GM12878 (cell line): ENCODE results near the gene MRPL21. TPM values are rescaled to one million over a fixed set of nuclear protein-coding genes. Genes with fewer than 3 reads are reported as not detected.

Experiments used
- ATAC-seq: fragments of 200-7000 bp; cut with Tn5 transposase; 3 replicates; pipeline ENCODE4 v1.9.1; 2020; ENCODE audit warnings: mild to moderate bottlenecking, moderate library complexity
- BruUV-seq: library from RNA; stranded (reverse); fragments of 400-500 nt; replicated peaks from 2 replicates; lab custom pipeline; 2021; lab: Mats Ljungman, UMichigan
- CTCF ChIA-PET: fragments of 300-600 bp; sonication (Branson Sonifier 250); formaldehyde crosslinking; extraction: SDS; loops from one replicate; lab custom pipeline; 2021; ENCODE audit warnings: inconsistent platforms; lab: Yijun Ruan, JAX
- POLR2A ChIA-PET: fragments of 350-600 bp; formaldehyde crosslinking; extraction: SDS; loops from one replicate; lab custom pipeline; 2021; ENCODE audit warnings: inconsistent platforms; lab: Charles Lee
- RAD21 ChIA-PET: fragments of 300-600 bp; sonication (Branson Sonifier 250); formaldehyde crosslinking; loops from one replicate; lab custom pipeline; 2023; ENCODE audit warnings: antibody characterized with exemption; ENCODE audit not compliant: unreplicated experiment; lab: Charles Lee
- SMC1A ChIA-PET: fragments of 300-600 bp; sonication (Branson Sonifier 250); formaldehyde crosslinking; loops from one replicate; lab custom pipeline; 2023; ENCODE audit not compliant: unreplicated experiment, uncharacterized antibody; lab: Charles Lee
- DNase-seq: peaks from one replicate; pipeline ENCODE4 v3.0.0-alpha.2; 2011; ENCODE audit warnings: low read depth, low spot score
- FAIRE-seq: peaks from 3 replicates; lab custom pipeline; 2011; peaks lifted over from hg19 to GRCh38; lab: Jason Lieb, UNC
- H2AFZ ChIP-seq: 2 replicates; pipeline ENCODE4 v1.6.0; 2011; ENCODE audit warnings: low read depth, low read length, control low read depth; ENCODE audit not compliant: control insufficient read depth
- H3K27ac ChIP-seq: 2 replicates; pipeline ENCODE4 v1.5.1; 2011; ENCODE audit warnings: control low read depth; ENCODE audit not compliant: control insufficient read depth, insufficient read depth
- H3K27me3 ChIP-seq, 2 experiments: replicated peaks in 1 of 2; 2 replicates each; pipeline versions ENCODE4 v1.6.0 to v1.6.1; 2011; ENCODE audit warnings: low read length in 1 of 2; ENCODE audit not compliant: control insufficient read depth in 2 of 2, insufficient read depth in 2 of 2
- H3K36me3 ChIP-seq, 2 experiments: 2 replicates each; pipeline ENCODE4 v1.5.1; 2011; ENCODE audit warnings: low read length in 1 of 2; ENCODE audit not compliant: control insufficient read depth in 2 of 2, insufficient read depth in 2 of 2
- H3K4me1 ChIP-seq: 2 replicates; pipeline ENCODE4 v1.6.1; 2011; ENCODE audit warnings: mild to moderate bottlenecking, low read length, moderate library complexity, mixed read lengths; ENCODE audit not compliant: control insufficient read depth, insufficient read depth
- H3K4me2 ChIP-seq: 2 replicates; pipeline ENCODE4 v1.6.0; 2011; ENCODE audit warnings: control low read depth; ENCODE audit not compliant: control insufficient read depth, insufficient read depth
- H3K4me3 ChIP-seq: fragments of 200-600 bp; sonication (generic); 2 replicates; pipeline ENCODE4 v1.5.1; 2016
- H3K79me2 ChIP-seq: 2 replicates; pipeline ENCODE4 v1.6.0; 2011; ENCODE audit warnings: low read length; ENCODE audit not compliant: control insufficient read depth, insufficient read depth
- H3K9ac ChIP-seq: 2 replicates; pipeline ENCODE4 v1.8.0; 2011; ENCODE audit warnings: low read length, control low read depth, mixed read lengths; ENCODE audit not compliant: control insufficient read depth, insufficient read depth
- H3K9me3 ChIP-seq: replicated peaks from 3 replicates; pipeline ENCODE4 v1.5.1; 2011; ENCODE audit warnings: mild to moderate bottlenecking, low read length; ENCODE audit not compliant: control insufficient read depth, insufficient read depth
- H4K20me1 ChIP-seq: 2 replicates; pipeline ENCODE4 v1.6.0; 2011; ENCODE audit not compliant: control insufficient read depth, insufficient read depth
- BHLHE40 ChIP-seq, 2 experiments: fragments of 450-650 bp in 1 of 2; IDR thresholded peaks; 2 replicates each; pipeline ENCODE4 v1.6.1; 2011 to 2017; ENCODE audit warnings: low read depth in 2 of 2, borderline replicate concordance in 1 of 2, improper control_type of control experiment in 1 of 2, low read length in 1 of 2, mild to moderate bottlenecking in 1 of 2
- MTA2 ChIP-seq: fragments of 450-650 bp; IDR thresholded peaks from 2 replicates; pipeline ENCODE4 v1.6.1; 2016; ENCODE audit warnings: low read depth, mild to moderate bottlenecking, moderate library complexity
- MXI1 ChIP-seq: fragments of 150-350 bp; IDR thresholded peaks from 2 replicates; pipeline ENCODE4 v1.6.1; 2011; ENCODE audit warnings: low read depth, mild to moderate bottlenecking, inconsistent platforms, low read length, improper control_type of control experiment
- NBN ChIP-seq: fragments of 450-650 bp; IDR thresholded peaks from 2 replicates; pipeline ENCODE4 v1.6.1; 2016
- NRF1 ChIP-seq: conservative IDR thresholded peaks from 2 replicates; pipeline ENCODE4 v1.6.1; 2011; ENCODE audit warnings: mild to moderate bottlenecking, low read depth, low read length, improper control_type of control experiment
- RFX5 ChIP-seq: IDR thresholded peaks from 2 replicates; pipeline ENCODE4 v1.6.1; 2011; ENCODE audit warnings: low read depth, low read length, improper control_type of control experiment
- WGBS: methylation state at CpG from one replicate; pipeline ENCODE4 v1.1.6; 2016; ENCODE audit warnings: low lambda C conversion rate; ENCODE audit not compliant: insufficient replicate concordance, insufficient coverage; ENCODE audit errors: missing lambda C conversion rate; 5-methylcytosine and 5-hydroxymethylcytosine counted together
- in situ Hi-C: fragments of 300-500 bp; cut with MboI; formaldehyde crosslinking; loops from 9 replicates; pipeline ENCODE4 v1.14.3; 2018; ENCODE audit warnings: mixed read lengths
- intact Hi-C: fragments of 100-400 bp; cut with micrococcal nuclease; formaldehyde crosslinking; loops from one replicate; pipeline ENCODE4 v1.14.2; 2022; ENCODE audit not compliant: unreplicated experiment
- polyA plus RNA-seq, 11 experiments: library from polyadenylated mRNA; depleted of rRNA in 4 of 11; unstranded in 6 of 11; stranded (reverse) in 5 of 11; fragments of >200 nt; fragmentation: Nextera tagmentation in 4 of 11; fragmentation: Illumina TruSeq in 1 of 11; extraction: Ambion mirVana in 4 of 11; extraction: Trizol in 1 of 11; gene quantifications; 1 replicate in 1 of 11; 2 replicates in 10 of 11; pipeline versions ENCODE4 v1.2.1 to v1.2.3, GENCODE V29; 2011 to 2016; ENCODE audit warnings: inconsistent platforms in 2 of 11, missing spikeins in 2 of 11, low read depth in 1 of 11
- total RNA-seq, 4 experiments: library from RNA; depleted of rRNA in 3 of 4; stranded (reverse); fragments of >200 nt in 3 of 4; fragmentation: Illumina TruSeq in 1 of 4; extraction: Trizol in 1 of 4; gene quantifications; 2 replicates each; pipeline versions ENCODE4 v1.2.1 to v1.2.3, GENCODE V29; 2013 to 2021
- TF ChIP-seq, protein P1 (sequence below): IDR thresholded peaks from 2 replicates; pipeline ENCODE4 v1.6.1; 2011; ENCODE audit warnings: borderline replicate concordance, low read depth, mild to moderate bottlenecking, moderate library complexity, low read length; ENCODE audit not compliant: insufficient read depth, poor library complexity, severe bottlenecking
- TF ChIP-seq, protein P2 (sequence below), 3 experiments: IDR thresholded peaks in 2 of 3; conservative IDR thresholded peaks in 1 of 3; 2 replicates each; pipeline ENCODE4 v1.5.1; 2011; ENCODE audit warnings: low read depth in 3 of 3, low read length in 3 of 3, mild to moderate bottlenecking in 3 of 3, control low read depth in 2 of 3, moderate library complexity in 2 of 3, inconsistent platforms in 1 of 3, mixed read lengths in 1 of 3; ENCODE audit not compliant: control insufficient read depth in 2 of 3, insufficient read depth in 1 of 3; ENCODE audit errors: extremely low read depth in 1 of 3
- TF ChIP-seq, protein P3 (sequence below): fragments of 450-650 bp; IDR thresholded peaks from 2 replicates; pipeline ENCODE4 v1.6.1; 2017; ENCODE audit warnings: mild to moderate bottlenecking, moderate library complexity

MRPL21 gene
- total and polyA plus RNA-seq, 10 of the 15 experiments (the other 5 are each of a cell fraction or from before 2014, with no cell fraction given), result 86.6 to 283 (median 130) TPM

DNA sequence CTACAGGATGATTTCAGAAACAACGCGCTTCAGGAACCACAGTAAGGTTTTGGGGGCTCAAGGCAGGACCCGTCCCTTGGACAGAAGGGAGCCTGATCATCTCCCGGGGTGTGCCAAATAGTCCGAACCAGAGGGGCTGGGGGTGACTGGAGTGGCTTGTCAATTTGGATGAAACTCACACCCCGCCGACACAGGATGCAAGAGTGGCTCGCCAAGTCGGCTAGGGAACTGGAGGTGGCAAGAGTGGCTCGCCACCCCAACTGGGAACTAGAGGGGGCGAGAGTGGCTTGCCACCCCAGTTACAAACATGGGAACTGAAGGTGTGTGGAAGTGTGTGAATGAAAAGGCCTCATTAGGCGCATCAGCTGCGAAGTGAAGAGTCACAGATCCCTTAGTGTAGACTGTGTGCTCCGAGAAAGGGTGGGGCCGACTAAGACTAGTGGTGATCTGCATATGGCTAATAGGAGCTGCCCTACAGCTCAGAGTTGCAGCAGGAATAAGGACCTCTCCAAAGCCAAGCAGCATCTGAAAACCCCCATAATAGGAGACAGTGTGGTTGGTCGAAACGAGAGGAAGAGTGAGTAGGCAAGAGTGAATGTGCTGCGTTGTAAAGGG is 35.3 kb downstream of the MRPL21 start:
- Histone ChIP-seq H2AFZ (no peak overlapping the region), H3K79me2 (no peaks in the 10 kb centered on the region), H3K36me3 (no peaks in the 10 kb centered on the region), H3K4me1 (no peaks in the 10 kb centered on the region; the same call in 1 of the 2 replicates), H3K27me3 (no peaks in the 10 kb centered on the region), H3K4me2 (no peak overlapping the region), H4K20me1 (no peaks in the 10 kb centered on the region), H3K27ac (no peak overlapping the region), H3K4me3 (no peak overlapping the region), H3K9me3 (no peaks in the 10 kb centered on the region; the same call in 2 of the 3 replicates), H3K9ac (no peak overlapping the region)
- TF ChIP-seq NRF1 (no peak), RFX5 (no peak)
- TF ChIP-seq, protein P1, sequence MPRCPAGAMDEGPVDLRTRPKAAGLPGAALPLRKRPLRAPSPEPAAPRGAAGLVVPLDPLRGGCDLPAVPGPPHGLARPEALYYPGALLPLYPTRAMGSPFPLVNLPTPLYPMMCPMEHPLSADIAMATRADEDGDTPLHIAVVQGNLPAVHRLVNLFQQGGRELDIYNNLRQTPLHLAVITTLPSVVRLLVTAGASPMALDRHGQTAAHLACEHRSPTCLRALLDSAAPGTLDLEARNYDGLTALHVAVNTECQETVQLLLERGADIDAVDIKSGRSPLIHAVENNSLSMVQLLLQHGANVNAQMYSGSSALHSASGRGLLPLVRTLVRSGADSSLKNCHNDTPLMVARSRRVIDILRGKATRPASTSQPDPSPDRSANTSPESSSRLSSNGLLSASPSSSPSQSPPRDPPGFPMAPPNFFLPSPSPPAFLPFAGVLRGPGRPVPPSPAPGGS, result no peak
- DNase-seq (no peak), ATAC-seq (no peak), FAIRE-seq (no peak)
- ChIA-PET POLR2A (no interaction called here), RAD21 (no interaction called here), CTCF (no interaction called here), SMC1A (no interaction called here)
- intact Hi-C loops, result no loop called here
- in situ Hi-C loops, result no loop called here
- 75% methylated on average over 18 of the region's 18 CpGs for WGBS
- no TSS peak for BruUV-seq

DNA sequence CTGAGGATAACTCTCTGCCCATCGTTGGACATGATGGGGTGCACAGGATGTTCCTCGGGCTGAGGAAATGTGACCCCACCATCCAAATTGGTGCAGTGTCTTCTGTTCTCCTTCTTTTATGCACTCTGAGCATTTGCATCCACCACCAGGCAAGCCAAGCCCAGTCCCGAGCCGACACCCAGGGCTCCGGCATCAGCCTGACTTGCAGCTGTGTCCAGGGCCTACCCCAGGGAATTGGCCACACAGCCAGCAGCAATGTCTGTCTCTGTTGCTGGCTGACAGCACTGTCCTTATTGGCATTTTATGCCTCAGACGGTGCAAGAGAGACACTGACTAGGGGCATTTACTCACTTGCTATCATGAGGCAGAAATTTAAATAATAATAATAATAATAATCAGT is 36.6 kb downstream of the MRPL21 start:
- no peak overlapping the region for H3K9ac ChIP-seq
- in situ Hi-C loops, result no loop called here
- CTCF ChIA-PET, result no interaction called here
- POLR2A ChIA-PET, result interaction anchor here (0.6 kb wide), 1 partner anchor 12 kb away, joined by 5 read pairs; no protein-coding TSS in a partner anchor
- FAIRE-seq, result no peak
- 76% methylated on average over 6 of the region's 6 CpGs for WGBS
- no peaks in the 10 kb centered on the region for H3K79me2 ChIP-seq
- SMC1A ChIA-PET, result no interaction called here
- H3K27ac ChIP-seq, result no peak overlapping the region
- H3K4me2 ChIP-seq, result no peak overlapping the region
- BruUV-seq, result no TSS peak
- no peaks in the 10 kb centered on the region for H4K20me1 ChIP-seq
- no peak overlapping the region for H3K4me3 ChIP-seq
- H3K4me1 ChIP-seq, result no peaks in the 10 kb centered on the region; the same call in 1 of the 2 replicates
- H3K9me3 ChIP-seq, result no peaks in the 10 kb centered on the region; the same call in 2 of the 3 replicates
- no peak for DNase-seq
- intact Hi-C loops, result no loop called here
- no peaks in the 10 kb centered on the region for H3K36me3 ChIP-seq
- RAD21 ChIA-PET, result no interaction called here
- no peak for ATAC-seq
- no peaks in the 10 kb centered on the region for H3K27me3 ChIP-seq
- H2AFZ ChIP-seq, result no peak overlapping the region
- TF ChIP-seq MXI1 (no peak), BHLHE40 (IDR thresholded peaks at IDR 0.05; ENCODE audit: borderline replicate concordance in 1 of 2, low read depth in 2 of 2, low read length in 1 of 2) (no peak), MTA2 (no peak), NBN (no peak)
- TF ChIP-seq, protein P2, sequence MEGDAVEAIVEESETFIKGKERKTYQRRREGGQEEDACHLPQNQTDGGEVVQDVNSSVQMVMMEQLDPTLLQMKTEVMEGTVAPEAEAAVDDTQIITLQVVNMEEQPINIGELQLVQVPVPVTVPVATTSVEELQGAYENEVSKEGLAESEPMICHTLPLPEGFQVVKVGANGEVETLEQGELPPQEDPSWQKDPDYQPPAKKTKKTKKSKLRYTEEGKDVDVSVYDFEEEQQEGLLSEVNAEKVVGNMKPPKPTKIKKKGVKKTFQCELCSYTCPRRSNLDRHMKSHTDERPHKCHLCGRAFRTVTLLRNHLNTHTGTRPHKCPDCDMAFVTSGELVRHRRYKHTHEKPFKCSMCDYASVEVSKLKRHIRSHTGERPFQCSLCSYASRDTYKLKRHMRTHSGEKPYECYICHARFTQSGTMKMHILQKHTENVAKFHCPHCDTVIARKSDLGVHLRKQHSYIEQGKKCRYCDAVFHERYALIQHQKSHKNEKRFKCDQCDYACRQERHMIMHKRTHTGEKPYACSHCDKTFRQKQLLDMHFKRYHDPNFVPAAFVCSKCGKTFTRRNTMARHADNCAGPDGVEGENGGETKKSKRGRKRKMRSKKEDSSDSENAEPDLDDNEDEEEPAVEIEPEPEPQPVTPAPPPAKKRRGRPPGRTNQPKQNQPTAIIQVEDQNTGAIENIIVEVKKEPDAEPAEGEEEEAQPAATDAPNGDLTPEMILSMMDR (IDR thresholded peaks at IDR 0.05 in 2 of 3, conservative IDR thresholded peaks at IDR 0.05 in 1 of 3; ENCODE audit: control insufficient read depth in 2 of 3, extremely low read depth in 1 of 3, insufficient read depth in 1 of 3, low read depth in 3 of 3, low read length in 3 of 3), result no peak
- TF ChIP-seq, protein P3, sequence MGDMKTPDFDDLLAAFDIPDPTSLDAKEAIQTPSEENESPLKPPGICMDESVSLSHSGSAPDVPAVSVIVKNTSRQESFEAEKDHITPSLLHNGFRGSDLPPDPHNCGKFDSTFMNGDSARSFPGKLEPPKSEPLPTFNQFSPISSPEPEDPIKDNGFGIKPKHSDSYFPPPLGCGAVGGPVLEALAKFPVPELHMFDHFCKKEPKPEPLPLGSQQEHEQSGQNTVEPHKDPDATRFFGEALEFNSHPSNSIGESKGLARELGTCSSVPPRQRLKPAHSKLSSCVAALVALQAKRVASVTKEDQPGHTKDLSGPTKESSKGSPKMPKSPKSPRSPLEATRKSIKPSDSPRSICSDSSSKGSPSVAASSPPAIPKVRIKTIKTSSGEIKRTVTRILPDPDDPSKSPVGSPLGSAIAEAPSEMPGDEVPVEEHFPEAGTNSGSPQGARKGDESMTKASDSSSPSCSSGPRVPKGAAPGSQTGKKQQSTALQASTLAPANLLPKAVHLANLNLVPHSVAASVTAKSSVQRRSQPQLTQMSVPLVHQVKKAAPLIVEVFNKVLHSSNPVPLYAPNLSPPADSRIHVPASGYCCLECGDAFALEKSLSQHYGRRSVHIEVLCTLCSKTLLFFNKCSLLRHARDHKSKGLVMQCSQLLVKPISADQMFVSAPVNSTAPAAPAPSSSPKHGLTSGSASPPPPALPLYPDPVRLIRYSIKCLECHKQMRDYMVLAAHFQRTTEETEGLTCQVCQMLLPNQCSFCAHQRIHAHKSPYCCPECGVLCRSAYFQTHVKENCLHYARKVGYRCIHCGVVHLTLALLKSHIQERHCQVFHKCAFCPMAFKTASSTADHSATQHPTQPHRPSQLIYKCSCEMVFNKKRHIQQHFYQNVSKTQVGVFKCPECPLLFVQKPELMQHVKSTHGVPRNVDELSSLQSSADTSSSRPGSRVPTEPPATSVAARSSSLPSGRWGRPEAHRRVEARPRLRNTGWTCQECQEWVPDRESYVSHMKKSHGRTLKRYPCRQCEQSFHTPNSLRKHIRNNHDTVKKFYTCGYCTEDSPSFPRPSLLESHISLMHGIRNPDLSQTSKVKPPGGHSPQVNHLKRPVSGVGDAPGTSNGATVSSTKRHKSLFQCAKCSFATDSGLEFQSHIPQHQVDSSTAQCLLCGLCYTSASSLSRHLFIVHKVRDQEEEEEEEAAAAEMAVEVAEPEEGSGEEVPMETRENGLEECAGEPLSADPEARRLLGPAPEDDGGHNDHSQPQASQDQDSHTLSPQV, result no peak
